H1 (cell line): ENCODE results near the gene PCBP2. TPM values are rescaled to one million over a fixed set of nuclear protein-coding genes. Genes with fewer than 3 reads are reported as not detected.

ENCODE experiments used
- ATF2 ChIP-seq: IDR thresholded peaks from 2 replicates; pipeline ENCODE4 v1.6.1; 2012; ENCODE audit warnings: low read length, inconsistent platforms
- BACH1 ChIP-seq: IDR thresholded peaks from 2 replicates; pipeline ENCODE4 v1.6.1; 2012; ENCODE audit warnings: low read length, improper control_type of control experiment
- CTBP2 ChIP-seq: IDR thresholded peaks from 2 replicates; pipeline ENCODE4 v1.7.0; 2011; ENCODE audit warnings: borderline replicate concordance, mild to moderate bottlenecking, moderate library complexity, mixed read lengths, low read length; ENCODE audit not compliant: insufficient read depth, insufficient read length
- JUN ChIP-seq: IDR thresholded peaks from 2 replicates; pipeline ENCODE4 v1.6.1; 2011; ENCODE audit warnings: low read depth, mild to moderate bottlenecking, improper control_type of control experiment, low read length
- NANOG ChIP-seq: IDR thresholded peaks from 2 replicates; pipeline ENCODE4 v1.6.1; 2011; ENCODE audit warnings: low read length, low read depth, mild to moderate bottlenecking, inconsistent platforms; ENCODE audit not compliant: insufficient read depth, poor library complexity, severe bottlenecking
- SP1 ChIP-seq: IDR thresholded peaks from 2 replicates; pipeline ENCODE4 v1.6.1; 2011; ENCODE audit warnings: low read depth, low read length
- SUZ12 ChIP-seq: fragments of 200-600 bp; sonication (generic); IDR thresholded peaks from 2 replicates; pipeline ENCODE4 v1.6.1; 2012; ENCODE audit warnings: mild to moderate bottlenecking, inconsistent platforms, low read length, moderate library complexity, mixed read lengths
- YY1 ChIP-seq: IDR thresholded peaks from 2 replicates; pipeline ENCODE4 v1.6.1; 2011; ENCODE audit warnings: low read depth, mild to moderate bottlenecking, low read length
- polyA plus RNA-seq, 7 experiments: library from polyadenylated mRNA; depleted of rRNA in 3 of 7; stranded (reverse) in 5 of 7; unstranded in 2 of 7; fragments of >200 nt in 5 of 7; fragments of 200-250 nt in 2 of 7; gene quantifications; 1 replicate in 5 of 7; 2 replicates in 1 of 7; 4 replicates in 1 of 7; pipeline versions ENCODE4 v1.2.1 to v1.2.3, GENCODE V29; 2011 to 2013; ENCODE audit warnings: missing spikeins in 2 of 7, mixed read lengths in 2 of 7
- total RNA-seq: library from RNA; stranded (reverse); fragmentation: NEBNext Ultra II Directional; extraction: Animal tissue kit (Norgen Biotek cat#: 25700); gene quantifications from 2 replicates; pipeline ENCODE4 v1.2.1, GENCODE V29; 2021

PCBP2 gene
- total and polyA plus RNA-seq, 2 of the 8 experiments (the other 6 are each of a cell fraction or from before 2014, with no cell fraction given) = 470 to 1,123 TPM

GRCh38 chr12:53507603-53507885, 55.6 kb downstream of the PCBP2 start (continued):
- no peak for TF ChIP-seq CTBP2
- TF ChIP-seq YY1 = no peak
- no peak for TF ChIP-seq SUZ12
- TF ChIP-seq ATF2 = no peak
- TF ChIP-seq JUN = no peak
- TF ChIP-seq BACH1 = no peak
- TF ChIP-seq SP1 = no peak
- TF ChIP-seq NANOG = no peak
